ENCODE data around the gene PEX16.
"Not testable (repeated sequence)": the region's sequence is repeated elsewhere in the genome, so short reads cannot be mapped to it uniquely, and the experiment has no call there.

The PEX16 gene

DNA sequence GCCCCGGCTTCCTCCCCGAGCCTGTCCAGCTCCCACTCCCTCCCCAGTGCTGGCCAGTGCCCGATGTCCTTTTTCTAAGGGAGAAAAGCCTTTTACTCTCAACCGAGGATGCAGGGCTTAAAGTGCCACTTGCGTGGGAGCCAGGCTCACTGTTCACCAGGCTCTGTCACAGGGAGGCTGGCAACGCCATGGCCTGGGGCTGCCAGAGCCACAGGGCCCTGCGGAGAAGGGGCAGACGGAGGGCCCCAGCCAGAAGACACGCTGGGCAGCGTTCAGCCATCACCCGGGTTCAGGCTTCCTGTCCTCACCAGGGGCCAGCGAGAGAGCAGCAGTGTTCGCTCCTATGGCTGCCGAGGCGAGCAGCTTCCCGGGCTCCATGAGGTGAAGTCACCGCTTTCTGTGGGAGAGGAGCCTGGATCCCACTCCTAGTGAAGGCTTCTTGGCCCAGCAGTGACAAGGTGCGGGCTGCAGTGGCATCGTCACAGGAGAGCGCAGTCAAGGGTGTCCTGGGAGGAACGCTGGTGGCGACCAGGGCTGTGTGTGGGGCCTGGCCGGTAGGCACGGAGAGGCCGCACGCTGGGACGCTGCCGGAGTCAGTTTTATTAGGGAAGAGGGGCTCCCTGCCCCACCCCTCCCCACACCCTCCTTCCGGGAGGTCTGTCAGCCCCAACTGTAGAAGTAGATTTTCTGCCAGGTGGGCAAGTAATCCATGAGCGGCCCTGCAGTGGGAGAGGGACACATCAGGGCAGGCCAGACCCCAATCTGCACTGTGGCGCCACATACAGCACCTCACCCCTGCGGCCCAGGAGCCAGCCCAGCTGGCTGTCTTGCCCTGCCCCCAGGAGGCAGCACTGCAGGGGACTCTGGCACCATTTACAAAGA is 7.8 kb downstream of the PEX16 start:
- FAIRE-seq, result no peak
- DNase-seq (ENCODE audit: insufficient read length, low spot score), result no peak
- TF ChIP-seq TAF1 (IDR thresholded peaks at IDR 0.05; ENCODE audit: low read depth, low read length), result no peak
- TF ChIP-seq POU2F2 (IDR thresholded peaks at IDR 0.05; ENCODE audit: low read depth, low read length), result no peak
- TF ChIP-seq SPI1 (IDR thresholded peaks at IDR 0.05; ENCODE audit: low read depth, low read length), result no peak
- TF ChIP-seq PAX5 (IDR thresholded peaks at IDR 0.05; ENCODE audit: insufficient read depth, low read length, severe bottlenecking), result no peak
- no peak for TF ChIP-seq POLR2A (IDR thresholded peaks at IDR 0.05; ENCODE audit: low read depth, low read length)
- TF ChIP-seq POLR2AphosphoS5 (IDR thresholded peaks at IDR 0.05; ENCODE audit: low read depth, low read length), result no peak

DNA sequence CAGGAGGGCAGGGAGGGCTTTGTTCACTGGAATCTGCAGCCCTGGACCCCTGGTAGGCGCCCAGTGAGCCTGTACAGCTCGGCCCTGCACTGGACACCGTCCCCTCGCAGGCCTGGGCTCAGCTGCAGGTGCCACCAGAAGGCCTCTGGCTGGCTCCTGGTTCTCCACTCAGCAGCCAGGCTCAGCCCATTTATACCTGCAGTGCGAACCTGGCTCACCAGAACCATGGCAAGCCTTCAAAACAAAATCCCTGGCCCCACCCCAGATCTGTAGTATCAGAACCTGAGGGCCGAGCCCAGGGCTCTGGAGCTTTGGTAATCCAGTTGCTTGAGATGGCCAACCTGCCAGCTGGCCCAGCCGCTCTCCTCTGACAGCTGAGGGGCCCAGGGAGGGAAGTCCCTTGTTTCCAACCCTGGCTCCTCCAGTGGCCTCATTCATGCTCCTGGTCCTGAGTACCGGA is 9.7 kb downstream of the PEX16 start:
- DNase-seq (ENCODE audit: insufficient read length, low spot score) (no peak), FAIRE-seq (no peak)
- TF ChIP-seq SPI1 (IDR thresholded peaks at IDR 0.05; ENCODE audit: low read depth, low read length), result no peak
- no peak for TF ChIP-seq POLR2A (IDR thresholded peaks at IDR 0.05; ENCODE audit: low read depth, low read length)
- TF ChIP-seq PAX5 (IDR thresholded peaks at IDR 0.05; ENCODE audit: insufficient read depth, low read length, severe bottlenecking), result no peak
- TF ChIP-seq POU2F2 (IDR thresholded peaks at IDR 0.05; ENCODE audit: low read depth, low read length), result no peak
- TF ChIP-seq POLR2AphosphoS5 (IDR thresholded peaks at IDR 0.05; ENCODE audit: low read depth, low read length), result no peak; the same call in 1 of the 2 replicates
- TF ChIP-seq TAF1 (IDR thresholded peaks at IDR 0.05; ENCODE audit: low read depth, low read length), result no peak

DNA sequence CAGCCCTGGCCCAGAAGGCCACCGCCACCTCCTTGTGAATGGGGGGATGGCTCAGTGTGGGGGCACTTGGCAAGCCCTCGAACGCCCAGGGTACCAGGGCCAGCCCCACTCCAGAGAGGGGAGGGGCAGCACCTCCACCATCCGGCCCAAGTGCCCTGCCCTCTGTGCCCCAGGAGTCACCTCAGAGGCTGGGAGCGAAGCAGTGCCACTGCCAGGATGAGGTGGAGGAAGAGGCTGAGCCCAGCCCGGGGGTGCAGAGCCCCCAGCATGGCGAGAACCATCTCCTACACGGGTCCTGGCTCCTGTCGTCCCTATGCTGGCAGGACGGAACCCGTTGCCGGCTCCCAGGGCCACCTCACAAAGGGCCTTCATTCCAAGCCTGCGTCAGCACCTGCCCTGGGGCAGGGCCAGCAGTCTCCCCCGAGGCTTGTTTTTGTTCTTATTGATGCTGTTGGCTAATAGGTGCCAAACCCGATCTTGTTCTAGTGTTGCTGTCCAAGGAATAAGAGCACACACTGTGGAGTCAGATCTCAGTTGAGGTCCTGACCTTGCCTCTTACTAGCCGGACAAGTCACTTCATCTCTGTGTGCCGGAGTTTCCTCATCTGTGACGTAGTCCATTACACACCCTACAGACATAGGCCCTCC is 10.6 kb downstream of the PEX16 start, which contains the start of gene FREY1:
Gene FREY1 (minus strand): TSS at position 307 of the 647 bp plus-strand sequence. CDS start 26 bp downstream, at position 281.
- no peak for DNase-seq (ENCODE audit: insufficient read length, low spot score)
- no peak for FAIRE-seq
- peak; percentile 40; the same call in 1 of the 2 replicates for TF ChIP-seq POLR2A (IDR thresholded peaks at IDR 0.05; ENCODE audit: low read depth, low read length)
- TF ChIP-seq POU2F2 (IDR thresholded peaks at IDR 0.05; ENCODE audit: low read depth, low read length), result no peak
- TF ChIP-seq POLR2AphosphoS5 (IDR thresholded peaks at IDR 0.05; ENCODE audit: low read depth, low read length), result 0 out of 2 replicates have a peak, but pooled peaks have one; percentile 11
- no peak for TF ChIP-seq TAF1 (IDR thresholded peaks at IDR 0.05; ENCODE audit: low read depth, low read length)

GRCh38 chr11:45906096-45906682 is 11.5 kb downstream of the PEX16 start:
- FAIRE-seq, result no peak

GRCh38 chr11:45905576-45905975 is 12.1 kb downstream of the PEX16 start:
- FAIRE-seq; DNase-seq (ENCODE audit: insufficient read length, low spot score): not testable (repeated sequence)

More at GRCh38 chr11:45906096-45906682, 11.5 kb downstream of the PEX16 start:
- TF ChIP-seq TAF1 (IDR thresholded peaks at IDR 0.05; ENCODE audit: low read depth, low read length) (no peak), POLR2A (IDR thresholded peaks at IDR 0.05; ENCODE audit: low read depth, low read length) (no peak), POLR2AphosphoS5 (IDR thresholded peaks at IDR 0.05; ENCODE audit: low read depth, low read length) (no peak), PAX5 (IDR thresholded peaks at IDR 0.05; ENCODE audit: insufficient read depth, low read length, severe bottlenecking) (no peak)
- no peak for DNase-seq (ENCODE audit: insufficient read length, low spot score)

DNA sequence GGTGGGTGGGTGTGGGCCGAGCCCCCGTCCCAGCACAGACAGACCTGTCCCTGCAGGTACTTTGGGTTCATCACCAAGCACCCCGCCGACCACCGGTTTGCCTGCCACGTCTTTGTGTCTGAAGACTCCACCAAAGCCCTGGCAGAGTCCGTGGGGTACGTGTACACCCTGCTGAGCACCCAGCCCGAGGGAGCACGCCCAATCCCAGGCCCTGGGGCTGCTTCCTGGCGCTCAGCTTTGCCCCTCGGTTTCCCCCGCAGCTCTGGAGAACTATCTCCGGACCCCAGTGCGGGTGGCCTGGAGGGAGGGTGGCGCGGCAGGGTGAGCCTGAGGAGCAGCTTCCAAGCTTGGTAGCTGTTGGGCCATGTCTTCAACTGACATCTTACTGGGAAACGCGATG is 12.6 kb downstream of the PEX16 start:
- no peak for TF ChIP-seq TAF1 (IDR thresholded peaks at IDR 0.05; ENCODE audit: low read depth, low read length)
- TF ChIP-seq SPI1 (IDR thresholded peaks at IDR 0.05; ENCODE audit: low read depth, low read length), result no peak
- no peak for TF ChIP-seq POU2F2 (IDR thresholded peaks at IDR 0.05; ENCODE audit: low read depth, low read length)
- TF ChIP-seq PAX5 (IDR thresholded peaks at IDR 0.05; ENCODE audit: insufficient read depth, low read length, severe bottlenecking), result no peak
- TF ChIP-seq POLR2A (IDR thresholded peaks at IDR 0.05; ENCODE audit: low read depth, low read length), result no peak
- TF ChIP-seq POLR2AphosphoS5 (IDR thresholded peaks at IDR 0.05; ENCODE audit: low read depth, low read length), result no peak
- no peak for DNase-seq (ENCODE audit: insufficient read length, low spot score)
- FAIRE-seq, result no peak

DNA sequence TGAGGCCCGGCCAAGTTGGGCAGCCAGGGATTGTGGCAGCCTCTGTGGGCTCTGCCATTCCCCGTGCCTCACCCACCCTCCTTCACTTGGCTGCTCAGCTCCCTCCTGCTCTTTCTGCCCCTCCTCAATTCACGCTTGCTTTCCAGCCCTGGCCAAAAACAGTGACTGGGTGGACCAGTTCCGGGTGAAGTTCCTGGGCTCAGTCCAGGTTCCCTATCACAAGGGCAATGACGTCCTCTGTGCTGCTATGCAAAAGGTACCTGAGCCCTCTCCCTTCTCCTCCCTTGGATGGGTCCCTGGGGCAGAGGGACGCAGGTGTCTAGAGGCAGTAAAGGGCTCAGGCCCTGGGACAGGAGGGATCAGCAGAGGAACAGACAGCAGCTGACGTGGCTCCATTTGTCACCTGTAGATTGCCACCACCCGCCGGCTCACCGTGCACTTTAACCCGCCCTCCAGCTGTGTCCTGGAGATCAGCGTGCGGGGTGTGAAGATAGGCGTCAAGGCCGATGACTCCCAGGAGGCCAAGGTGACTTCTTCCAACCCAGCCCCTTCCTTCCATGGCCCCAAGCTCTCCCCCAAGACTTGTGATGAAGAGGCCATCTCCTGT is 13.3 kb downstream of the PEX16 start:
- TF ChIP-seq POLR2A (IDR thresholded peaks at IDR 0.05; ENCODE audit: low read depth, low read length), result no peak
- no peak for TF ChIP-seq PAX5 (IDR thresholded peaks at IDR 0.05; ENCODE audit: insufficient read depth, low read length, severe bottlenecking)
- TF ChIP-seq TAF1 (IDR thresholded peaks at IDR 0.05; ENCODE audit: low read depth, low read length), result no peak
- TF ChIP-seq SPI1 (IDR thresholded peaks at IDR 0.05; ENCODE audit: low read depth, low read length), result no peak
- TF ChIP-seq POLR2AphosphoS5 (IDR thresholded peaks at IDR 0.05; ENCODE audit: low read depth, low read length), result no peak
- no peak for TF ChIP-seq POU2F2 (IDR thresholded peaks at IDR 0.05; ENCODE audit: low read depth, low read length)
- no peak for DNase-seq (ENCODE audit: insufficient read length, low spot score)
- FAIRE-seq, result no peak

DNA sequence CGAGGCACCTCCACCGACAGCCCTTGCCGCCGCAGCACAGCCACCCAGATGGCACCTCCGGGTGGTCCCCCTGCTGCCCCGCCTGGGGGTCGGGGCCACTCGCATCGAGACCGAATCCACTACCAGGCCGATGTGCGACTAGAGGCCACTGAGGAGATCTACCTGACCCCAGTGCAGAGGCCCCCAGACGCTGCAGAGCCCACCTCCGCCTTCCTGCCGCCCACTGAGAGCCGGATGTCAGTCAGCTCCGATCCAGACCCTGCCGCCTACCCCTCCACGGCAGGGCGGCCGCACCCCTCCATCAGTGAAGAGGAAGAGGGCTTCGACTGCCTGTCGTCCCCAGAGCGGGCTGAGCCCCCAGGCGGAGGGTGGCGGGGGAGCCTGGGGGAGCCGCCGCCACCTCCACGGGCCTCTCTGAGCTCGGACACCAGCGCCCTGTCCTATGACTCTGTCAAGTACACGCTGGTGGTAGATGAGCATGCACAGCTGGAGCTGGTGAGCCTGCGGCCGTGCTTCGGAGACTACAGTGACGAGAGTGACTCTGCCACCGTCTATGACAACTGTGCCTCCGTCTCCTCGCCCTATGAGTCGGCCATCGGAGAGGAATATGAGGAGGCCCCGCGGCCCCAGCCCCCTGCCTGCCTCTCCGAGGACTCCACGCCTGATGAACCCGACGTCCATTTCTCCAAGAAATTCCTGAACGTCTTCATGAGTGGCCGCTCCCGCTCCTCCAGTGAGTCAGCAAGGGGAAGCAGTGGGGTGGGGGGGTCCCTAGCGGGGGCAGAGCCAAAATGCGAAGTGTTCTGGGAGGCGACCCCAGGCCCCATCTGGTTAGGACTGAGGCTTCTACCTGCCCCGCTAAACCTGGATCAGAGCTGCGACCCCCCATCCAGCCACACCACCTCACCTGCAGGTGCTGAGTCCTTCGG is 15.0 kb downstream of the PEX16 start:
- FAIRE-seq (no peak), DNase-seq (ENCODE audit: insufficient read length, low spot score) (no peak)
- TF ChIP-seq SPI1 (IDR thresholded peaks at IDR 0.05; ENCODE audit: low read depth, low read length), result no peak
- no peak for TF ChIP-seq TAF1 (IDR thresholded peaks at IDR 0.05; ENCODE audit: low read depth, low read length)
- TF ChIP-seq POU2F2 (IDR thresholded peaks at IDR 0.05; ENCODE audit: low read depth, low read length), result no peak
- TF ChIP-seq PAX5 (IDR thresholded peaks at IDR 0.05; ENCODE audit: insufficient read depth, low read length, severe bottlenecking), result no peak
- TF ChIP-seq POLR2A (IDR thresholded peaks at IDR 0.05; ENCODE audit: low read depth, low read length), result no peak
- TF ChIP-seq POLR2AphosphoS5 (IDR thresholded peaks at IDR 0.05; ENCODE audit: low read depth, low read length), result no peak
